Hepatocyte (in vitro differentiated cells): Measurements from ENCODE around the gene SCAF4.

Experiments
- CTCF ChIP-seq: fragments of 200-600 bp; sonication (generic); IDR thresholded peaks from 2 replicates; pipeline ENCODE4 v1.5.1; 2016; ENCODE audit warnings: antibody characterized with exemption, mild to moderate bottlenecking; ENCODE audit not compliant: poor library complexity
- EZH2 ChIP-seq: fragments of 200-600 bp; sonication (generic); IDR thresholded peaks from 2 replicates; pipeline ENCODE4 v1.6.1; 2016; ENCODE audit warnings: antibody characterized with exemption, mild to moderate bottlenecking, borderline replicate concordance
- EZH2phosphoT487 ChIP-seq: fragments of 200-600 bp; sonication (generic); IDR thresholded peaks from one replicate; pipeline ENCODE4 v1.6.1; 2018; ENCODE audit warnings: antibody characterized with exemption, mild to moderate bottlenecking, low read depth, moderate library complexity; ENCODE audit not compliant: unreplicated experiment, severe bottlenecking

GRCh38 chr21:31754708-31754960 lies 22.7 kb upstream of the SCAF4 start:
- TF ChIP-seq CTCF (no peak), EZH2 (no peak), EZH2phosphoT487 (no peak)
